Nephron progenitor cell (in vitro differentiated cells): ENCODE data around the gene TRIM13.
"Not testable (repeated sequence)": the region's sequence is repeated elsewhere in the genome, so short reads cannot be mapped to it uniquely, and the experiment has no call there.

Source experiments
- DNase-seq: peaks from one replicate; pipeline ENCODE4 v3.0.0; 2021
- H3K27ac Mint-ChIP-seq: 2 replicates; pipeline ENCODE4 v1.8.0; 2021; ENCODE audit warnings: mild to moderate bottlenecking, moderate library complexity, mixed read lengths
- H3K27me3 Mint-ChIP-seq: 2 replicates; pipeline ENCODE4 v1.8.0; 2021; ENCODE audit warnings: mild to moderate bottlenecking, low read depth, mixed read lengths; ENCODE audit not compliant: poor library complexity
- H3K36me3 Mint-ChIP-seq: 2 replicates; pipeline ENCODE4 v1.8.0; 2021; ENCODE audit warnings: low read depth, mixed read lengths
- H3K4me1 Mint-ChIP-seq: 2 replicates; pipeline ENCODE4 v1.8.0; 2021; ENCODE audit warnings: mixed read lengths
- H3K4me3 Mint-ChIP-seq: 2 replicates; pipeline ENCODE4 v1.8.0; 2021; ENCODE audit warnings: mild to moderate bottlenecking, moderate library complexity, mixed read lengths
- H3K9me3 Mint-ChIP-seq: 2 replicates; pipeline ENCODE4 v1.8.0; 2021; ENCODE audit warnings: mild to moderate bottlenecking, moderate library complexity, mixed read lengths
- CTCF ChIP-seq: fragments of 200-600 bp; sonication (generic); IDR thresholded peaks from 2 replicates; pipeline ENCODE4 v1.5.0; 2021; ENCODE audit warnings: antibody characterized with exemption

TRIM13 gene

GRCh38 chr13:50055454-50055853, 58.6 kb downstream of the TRIM13 start:
- peaks cover 15% of the 10 kb centered on the region for H3K9me3 Mint-ChIP-seq
- H3K4me3 Mint-ChIP-seq, result no peak overlapping the region
- H3K27me3 Mint-ChIP-seq, result no peaks in the 10 kb centered on the region
- no peak overlapping the region for H3K27ac Mint-ChIP-seq
- TF ChIP-seq CTCF, result no peak
- H3K36me3 Mint-ChIP-seq, result peaks cover 94% of the 10 kb centered on the region
- H3K4me1 Mint-ChIP-seq, result no peaks in the 10 kb centered on the region
- no peak for DNase-seq

- Mint-ChIP-seq H3K27ac (no peak overlapping the region), H3K4me3 (no peak overlapping the region), H3K4me1 (no peaks in the 10 kb centered on the region), H3K27me3 (no peaks in the 10 kb centered on the region), H3K36me3 (peaks cover 65% of the 10 kb centered on the region), H3K9me3 (no peaks in the 10 kb centered on the region)
- TF ChIP-seq CTCF, result no peak
- DNase-seq, result no peak
Observed at GRCh38 chr13:50060718-50061117, 63.9 kb downstream of the TRIM13 start.

GRCh38 chr13:50062336-50062735, 65.5 kb downstream of the TRIM13 start:
- H3K36me3 Mint-ChIP-seq, result peaks cover 65% of the 10 kb centered on the region
- H3K4me3 Mint-ChIP-seq, H3K4me1 Mint-ChIP-seq, DNase-seq, H3K27ac Mint-ChIP-seq, H3K27me3 Mint-ChIP-seq, H3K9me3 Mint-ChIP-seq: not testable (repeated sequence)

- Mint-ChIP-seq H3K9me3 (no peaks in the 10 kb centered on the region), H3K27me3 (no peaks in the 10 kb centered on the region), H3K4me3 (no peak overlapping the region), H3K36me3 (peaks cover 60% of the 10 kb centered on the region), H3K27ac (no peak overlapping the region), H3K4me1 (no peaks in the 10 kb centered on the region)
- no peak for DNase-seq
- TF ChIP-seq CTCF, result no peak
Observed at GRCh38 chr13:50065712-50066111, 68.9 kb downstream of the TRIM13 start.
